ENCODE data around the gene SURF2. TPM values are rescaled to one million over a fixed set of nuclear protein-coding genes. Genes with fewer than 3 reads are reported as not detected.

SURF2 gene
- polyA plus RNA-seq, 3 donors = 17.5 to 24.7 (median 17.6) TPM

GRCh38 chr9:133372144-133372543, 15.8 kb downstream of the SURF2 start:
- H3K9me3 ChIP-seq (replicated peaks in 1 of 2; ENCODE audit: control insufficient read depth in 1 of 2, insufficient read depth in 1 of 2, low read length in 2 of 2) = no peaks in the 10 kb centered on the region
- peaks cover 0 to under 1% (median 0%) of the 10 kb centered on the region in 3 donors for H3K27me3 Mint-ChIP-seq (ENCODE audit: low read depth in 3 of 3)
- H3K4me2 ChIP-seq (replicated peaks; ENCODE audit: extremely low read depth, low read length, poor library complexity, severe bottlenecking) = peak overlapping the region; percentile 2
- no peak for DNase-seq
- H4K20me1 ChIP-seq (ENCODE audit: insufficient read depth, low read length) = peaks cover 82% of the 10 kb centered on the region
- WGBS (ENCODE audit: insufficient coverage) = 87% methylated on average over 7 of the region's 7 CpGs
- H2AFZ ChIP-seq (ENCODE audit: insufficient read depth, low read depth, low read length, poor library complexity, severe bottlenecking) = no peak overlapping the region
- peak overlapping the region in 1 of 2 donors; percentile 59 for H3K27ac ChIP-seq (ENCODE audit: low read depth in 1 of 2, low read length in 2 of 2)
- peaks cover 86% of the 10 kb centered on the region for H3K79me2 ChIP-seq (ENCODE audit: insufficient read depth, low read length)
- no peak overlapping the region for H3K4me3 ChIP-seq (replicated peaks in 1 of 3; ENCODE audit: low read depth in 2 of 3, low read length in 3 of 3)
- H3K27me3 ChIP-seq (ENCODE audit: control insufficient read depth in 2 of 2, insufficient read depth in 2 of 2, low read length in 2 of 2) = no peaks in the 10 kb centered on the region
- TF ChIP-seq CTCF (IDR thresholded peaks at IDR 0.05) = no peak
- intact Hi-C loops (cut with micrococcal nuclease) = loop anchor here in 1 of 2 donors (10.0 kb wide), 1 partner anchor 337 kb away; the partner anchor contains the start of gene GTF3C5
- H3K36me3 Mint-ChIP-seq = peaks cover 35 to 55% of the 10 kb centered on the region in 2 donors
- peak overlapping the region in 2 of 7 donors; percentile 1 to 39 for H3K27ac Mint-ChIP-seq
- peak overlapping the region; percentile 29 for H3K9ac ChIP-seq (ENCODE audit: insufficient read depth, low read length, poor library complexity, severe bottlenecking)
- H3K36me3 ChIP-seq (replicated peaks in 1 of 2; ENCODE audit: control insufficient read depth in 1 of 2, insufficient read depth in 2 of 2, low read length in 2 of 2) = peaks cover 40 to 54% of the 10 kb centered on the region in 2 donors
- no peaks in the 10 kb centered on the region for H3K9me3 Mint-ChIP-seq
- peaks cover 21 to 51% of the 10 kb centered on the region in 2 donors for H3K4me1 ChIP-seq (ENCODE audit: control insufficient read depth in 1 of 2, insufficient read depth in 2 of 2, low read length in 2 of 2)
- H3K4me3 Mint-ChIP-seq = no peak overlapping the region
- peaks cover 60% of the 10 kb centered on the region for H3K4me1 Mint-ChIP-seq

GRCh38 chr9:133374612-133375115, 18.3 kb downstream of the SURF2 start:
- H3K4me1 Mint-ChIP-seq = peaks cover 65% of the 10 kb centered on the region
- Histone ChIP-seq H3K4me3 (replicated peaks in 1 of 3; ENCODE audit: low read depth in 2 of 3, low read length in 3 of 3) (peak overlapping the region; percentile 65 to 95 (median 86)), H3K4me1 (ENCODE audit: control insufficient read depth in 1 of 2, insufficient read depth in 2 of 2, low read length in 2 of 2) (peaks cover 21 to 56% of the 10 kb centered on the region in 2 donors), H3K36me3 (replicated peaks in 1 of 2; ENCODE audit: control insufficient read depth in 1 of 2, insufficient read depth in 2 of 2, low read length in 2 of 2) (peaks cover 20 to 29% of the 10 kb centered on the region in 2 donors), H4K20me1 (ENCODE audit: insufficient read depth, low read length) (peaks cover 57% of the 10 kb centered on the region), H3K9ac (ENCODE audit: insufficient read depth, low read length, poor library complexity, severe bottlenecking) (peak overlapping the region; percentile 96), H3K27me3 (ENCODE audit: control insufficient read depth in 2 of 2, insufficient read depth in 2 of 2, low read length in 2 of 2) (no peaks in the 10 kb centered on the region), H3K79me2 (ENCODE audit: insufficient read depth, low read length) (peaks cover 61% of the 10 kb centered on the region), H2AFZ (ENCODE audit: insufficient read depth, low read depth, low read length, poor library complexity, severe bottlenecking) (peak overlapping the region; percentile 98), H3K4me2 (replicated peaks; ENCODE audit: extremely low read depth, low read length, poor library complexity, severe bottlenecking) (peak overlapping the region; percentile 85), H3K9me3 (replicated peaks in 1 of 2; ENCODE audit: control insufficient read depth in 1 of 2, insufficient read depth in 1 of 2, low read length in 2 of 2) (no peaks in the 10 kb centered on the region), H3K27ac (ENCODE audit: low read depth in 1 of 2, low read length in 2 of 2) (peak overlapping the region; percentile 71 to 83)
- intact Hi-C loops (cut with micrococcal nuclease) = loop anchor here (2.0 to 10.0 kb wide), 2 partner anchors 18 to 340 kb away; partner anchors contain the start of genes GTF3C5 (in 1 of the 2), SURF1 (in 1 of the 2) and SURF2 (in 1 of the 2)
- peak in 2 of 3 donors; percentile 31 to 49 for DNase-seq
- WGBS (ENCODE audit: insufficient coverage) = 0% methylated on average over 4 of the region's 12 CpGs
- no peaks in the 10 kb centered on the region for H3K9me3 Mint-ChIP-seq
- peak overlapping the region; percentile 94 to 97 for H3K4me3 Mint-ChIP-seq
- peaks cover 0 to 5% (median 3%) of the 10 kb centered on the region in 3 donors for H3K27me3 Mint-ChIP-seq (ENCODE audit: low read depth in 3 of 3)
- peak overlapping the region; percentile 89 to 96 (median 94) for H3K27ac Mint-ChIP-seq
- H3K36me3 Mint-ChIP-seq = peaks cover 21 to 34% of the 10 kb centered on the region in 2 donors
- no peak for TF ChIP-seq CTCF (IDR thresholded peaks at IDR 0.05)
